K562 (cell line): Measurements from ENCODE around the gene RHOT1. TPM values are rescaled to one million over a fixed set of nuclear protein-coding genes. Genes with fewer than 3 reads are reported as not detected.

Experiments used
- CBFA2T2 ChIP-seq: fragments of 450-650 bp; conservative IDR thresholded peaks from 2 replicates; pipeline ENCODE4 v1.6.1; 2017; ENCODE audit warnings: mild to moderate bottlenecking
- CBX1 ChIP-seq: sonication (generic); IDR thresholded peaks from 2 replicates; pipeline ENCODE4 v1.6.1; 2016; ENCODE audit warnings: antibody characterized with exemption, low read depth, mild to moderate bottlenecking
- CHAMP1 ChIP-seq: fragments of 450-650 bp; IDR thresholded peaks from 2 replicates; pipeline ENCODE4 v1.6.1; 2016; ENCODE audit warnings: mild to moderate bottlenecking
- EZH2 ChIP-seq: IDR thresholded peaks from 2 replicates; pipeline ENCODE4 v1.6.1; 2012; ENCODE audit warnings: low read depth, mild to moderate bottlenecking, inconsistent platforms, low read length, borderline replicate concordance
- GTF2E2 ChIP-seq: fragments of 200-800 bp; sonication (Bioruptor generic); IDR thresholded peaks from 2 replicates; pipeline ENCODE4 v1.6.1; 2016; ENCODE audit warnings: missing genetic modification characterization, missing compliant biosample characterization
- MECOM ChIP-seq: fragments of 250-450 bp; sonication (Bioruptor Pico); IDR thresholded peaks from 2 replicates; pipeline ENCODE4 v1.8.0; 2022; ENCODE audit warnings: inconsistent platforms
- NUFIP1 ChIP-seq: fragments of 450-650 bp; IDR thresholded peaks from 2 replicates; pipeline ENCODE4 v1.6.1; 2018; ENCODE audit not compliant: partially characterized antibody
- PHB2 ChIP-seq: fragments of 450-650 bp; IDR thresholded peaks from 2 replicates; pipeline ENCODE4 v1.6.1; 2017; ENCODE audit warnings: low read depth
- POLR2AphosphoS5 ChIP-seq: IDR thresholded peaks from 2 replicates; pipeline ENCODE4 v1.6.1; 2011; ENCODE audit warnings: mild to moderate bottlenecking, low read depth, low read length, moderate library complexity; ENCODE audit not compliant: control insufficient read depth, insufficient read depth
- POLR2B ChIP-seq: fragments of 450-650 bp; IDR thresholded peaks from 2 replicates; pipeline ENCODE4 v1.6.1; 2018; ENCODE audit warnings: low read depth; ENCODE audit not compliant: partially characterized antibody
- POLR3G ChIP-seq: IDR thresholded peaks from 2 replicates; pipeline ENCODE4 v1.6.1; 2011; ENCODE audit not compliant: insufficient read length, insufficient replicate concordance; ENCODE audit errors: extremely low read depth
- STAT6 ChIP-seq: sonication (generic); formaldehyde crosslinking; IDR thresholded peaks from 2 replicates; pipeline ENCODE4 v1.8.1; 2023; ENCODE audit warnings: mild to moderate bottlenecking, missing genetic modification reagents
- TFAP4 ChIP-seq: sonication (generic); formaldehyde crosslinking; IDR thresholded peaks from 2 replicates; pipeline ENCODE4 v1.8.0; 2022; ENCODE audit warnings: missing genetic modification reagents, mild to moderate bottlenecking, moderate library complexity, borderline replicate concordance
- ZNF780A ChIP-seq: fragments of 250-450 bp; sonication (Bioruptor Pico); IDR thresholded peaks from 2 replicates; pipeline ENCODE4 v1.5.0; 2021; ENCODE audit warnings: mild to moderate bottlenecking
- ZSCAN32 ChIP-seq: fragments of 450-650 bp; formaldehyde crosslinking; IDR thresholded peaks from 2 replicates; pipeline ENCODE4 v1.4.0; 2020; ENCODE audit warnings: mild to moderate bottlenecking, moderate library complexity
- polyA plus RNA-seq, 8 experiments: library from polyadenylated mRNA; depleted of rRNA in 4 of 8; stranded (reverse) in 5 of 8; unstranded in 3 of 8; fragments of >200 nt; fragmentation: Nextera tagmentation in 2 of 8; fragmentation: Illumina TruSeq in 1 of 8; extraction: Ambion mirVana in 2 of 8; extraction: Trizol in 1 of 8; gene quantifications; 2 replicates each; pipeline versions ENCODE4 v1.2.1 to v1.2.3, GENCODE V29; 2011 to 2014; ENCODE audit warnings: inconsistent platforms in 1 of 8, missing spikeins in 1 of 8
- total RNA-seq, 7 experiments: library from RNA; depleted of rRNA in 6 of 7; stranded (reverse); fragments of >200 nt in 6 of 7; fragmentation: Illumina TruSeq in 2 of 7; extraction: Trizol in 2 of 7; gene quantifications; 2 replicates each; pipeline versions ENCODE4 v1.2.1 to v1.2.3, GENCODE V29; 2011 to 2021; ENCODE audit warnings: low replicate concordance in 1 of 7
- TF ChIP-seq, protein P1 (sequence below): fragments of 250-450 bp; sonication (Bioruptor Pico); IDR thresholded peaks from 2 replicates; pipeline ENCODE4 v1.8.0; 2022; ENCODE audit warnings: moderate library complexity, mild to moderate bottlenecking, inconsistent platforms
- TF ChIP-seq, protein P2 (sequence below): sonication (generic); formaldehyde crosslinking; IDR thresholded peaks from 2 replicates; pipeline ENCODE4 v1.8.1; 2022; ENCODE audit warnings: missing genetic modification reagents
- TF ChIP-seq, protein P3 (sequence below): fragments of 450-650 bp; IDR thresholded peaks from 2 replicates; pipeline ENCODE4 v1.6.1; 2016

RHOT1 gene
- total and polyA plus RNA-seq, 9 of the 15 experiments (the other 6 are each of a cell fraction or from before 2014, with no cell fraction given) = 23.0 to 101 (median 32.2) TPM

DNA sequence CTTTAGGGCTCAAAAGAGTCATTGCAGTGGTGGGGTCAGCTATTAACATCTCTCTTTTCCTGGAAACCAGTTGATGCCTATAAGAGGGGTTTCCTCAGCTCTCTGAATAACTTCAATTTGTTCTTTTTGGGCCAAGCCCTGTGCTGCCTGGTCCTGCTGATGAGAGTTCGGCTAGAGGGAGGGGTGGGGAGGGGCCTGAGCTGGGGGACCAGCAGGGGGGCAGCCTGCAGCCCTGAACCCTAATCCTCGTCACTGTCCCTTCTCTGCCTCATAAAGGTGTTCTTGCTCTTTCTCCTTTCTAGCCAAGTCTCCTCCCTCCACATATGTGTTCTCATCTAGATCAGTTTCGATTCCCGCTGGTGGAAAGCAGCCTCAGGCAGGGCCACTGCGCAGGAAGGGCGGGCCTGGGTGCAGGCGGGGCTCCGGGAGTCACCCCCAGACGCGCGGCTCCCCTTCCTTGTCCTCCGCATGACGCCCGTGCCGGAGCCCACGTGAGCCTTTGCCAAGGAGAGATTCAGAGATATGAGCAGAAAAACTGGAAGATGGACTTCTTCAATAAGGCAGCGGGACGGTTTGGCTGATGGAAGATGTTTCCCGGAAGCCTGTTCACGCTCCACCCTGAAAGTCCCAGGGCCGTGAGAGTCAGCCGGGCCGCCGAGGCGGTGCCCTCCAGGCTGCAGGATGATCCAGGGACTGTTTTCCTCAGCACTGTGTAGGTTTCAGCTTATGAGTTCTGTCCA lies 15.0 kb upstream of the RHOT1 start (continued):
- TF ChIP-seq CHAMP1 = no peak
- no peak for TF ChIP-seq MECOM (CRISPR knock-in tag)
- TF ChIP-seq, protein P1, sequence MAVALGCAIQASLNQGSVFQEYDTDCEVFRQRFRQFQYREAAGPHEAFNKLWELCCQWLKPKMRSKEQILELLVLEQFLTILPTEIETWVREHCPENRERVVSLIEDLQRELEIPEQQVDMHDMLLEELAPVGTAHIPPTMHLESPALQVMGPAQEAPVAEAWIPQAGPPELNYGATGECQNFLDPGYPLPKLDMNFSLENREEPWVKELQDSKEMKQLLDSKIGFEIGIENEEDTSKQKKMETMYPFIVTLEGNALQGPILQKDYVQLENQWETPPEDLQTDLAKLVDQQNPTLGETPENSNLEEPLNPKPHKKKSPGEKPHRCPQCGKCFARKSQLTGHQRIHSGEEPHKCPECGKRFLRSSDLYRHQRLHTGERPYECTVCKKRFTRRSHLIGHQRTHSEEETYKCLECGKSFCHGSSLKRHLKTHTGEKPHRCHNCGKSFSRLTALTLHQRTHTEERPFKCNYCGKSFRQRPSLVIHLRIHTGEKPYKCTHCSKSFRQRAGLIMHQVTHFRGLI (CRISPR knock-in tag) = no peak
- no peak for TF ChIP-seq PHB2
- TF ChIP-seq, protein P2, sequence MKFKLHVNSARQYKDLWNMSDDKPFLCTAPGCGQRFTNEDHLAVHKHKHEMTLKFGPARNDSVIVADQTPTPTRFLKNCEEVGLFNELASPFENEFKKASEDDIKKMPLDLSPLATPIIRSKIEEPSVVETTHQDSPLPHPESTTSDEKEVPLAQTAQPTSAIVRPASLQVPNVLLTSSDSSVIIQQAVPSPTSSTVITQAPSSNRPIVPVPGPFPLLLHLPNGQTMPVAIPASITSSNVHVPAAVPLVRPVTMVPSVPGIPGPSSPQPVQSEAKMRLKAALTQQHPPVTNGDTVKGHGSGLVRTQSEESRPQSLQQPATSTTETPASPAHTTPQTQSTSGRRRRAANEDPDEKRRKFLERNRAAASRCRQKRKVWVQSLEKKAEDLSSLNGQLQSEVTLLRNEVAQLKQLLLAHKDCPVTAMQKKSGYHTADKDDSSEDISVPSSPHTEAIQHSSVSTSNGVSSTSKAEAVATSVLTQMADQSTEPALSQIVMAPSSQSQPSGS = no peak
- peak; percentile 31 for TF ChIP-seq POLR2B
- peak; percentile 57; the same call in 1 of the 2 replicates for TF ChIP-seq TFAP4
- no peak for TF ChIP-seq POLR2AphosphoS5
- TF ChIP-seq POLR3G = no peak
- TF ChIP-seq, protein P3, sequence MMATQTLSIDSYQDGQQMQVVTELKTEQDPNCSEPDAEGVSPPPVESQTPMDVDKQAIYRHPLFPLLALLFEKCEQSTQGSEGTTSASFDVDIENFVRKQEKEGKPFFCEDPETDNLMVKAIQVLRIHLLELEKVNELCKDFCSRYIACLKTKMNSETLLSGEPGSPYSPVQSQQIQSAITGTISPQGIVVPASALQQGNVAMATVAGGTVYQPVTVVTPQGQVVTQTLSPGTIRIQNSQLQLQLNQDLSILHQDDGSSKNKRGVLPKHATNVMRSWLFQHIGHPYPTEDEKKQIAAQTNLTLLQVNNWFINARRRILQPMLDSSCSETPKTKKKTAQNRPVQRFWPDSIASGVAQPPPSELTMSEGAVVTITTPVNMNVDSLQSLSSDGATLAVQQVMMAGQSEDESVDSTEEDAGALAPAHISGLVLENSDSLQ = no peak
- TF ChIP-seq GTF2E2 (tag) = no peak
- no peak for TF ChIP-seq NUFIP1
- TF ChIP-seq ZNF780A = no peak
- no peak for TF ChIP-seq CBX1
- TF ChIP-seq CBFA2T2 = no peak
- no peak for TF ChIP-seq ZSCAN32
- no peak for TF ChIP-seq EZH2
- TF ChIP-seq STAT6 (CRISPR knock-in tag) = no peak
